HG03196 (cell line): Measurements from ENCODE around the gene ELMO1.
"Not testable (repeated sequence)": the region's sequence is repeated elsewhere in the genome, so short reads cannot be mapped to it uniquely, and the experiment has no call there.

ENCODE experiments used
- ATAC-seq: cut with Tn5 transposase; IDR thresholded peaks from one replicate; pipeline ENCODE4 v1.9.1; 2021; ENCODE audit not compliant: unreplicated experiment

ELMO1 gene

GRCh38 chr7:37149051-37149772 lies 299.5 kb downstream of the ELMO1 start:
- no peak for ATAC-seq

GRCh38 chr7:37145682-37146081 lies 303.0 kb downstream of the ELMO1 start:
- no peak for ATAC-seq

- ATAC-seq = no peak
Observed at GRCh38 chr7:37144423-37144822, 304.2 kb downstream of the ELMO1 start.

GRCh38 chr7:37142958-37143357 lies 305.7 kb downstream of the ELMO1 start:
- no peak for ATAC-seq

GRCh38 chr7:37141742-37142141 lies 306.9 kb downstream of the ELMO1 start:
- no peak for ATAC-seq

- ATAC-seq = not testable (repeated sequence)
Observed at GRCh38 chr7:37133902-37134301, 314.8 kb downstream of the ELMO1 start.

- ATAC-seq = no peak
Observed at GRCh38 chr7:37131855-37132254, 316.8 kb downstream of the ELMO1 start.

- ATAC-seq = no peak
Observed at GRCh38 chr7:37129035-37129425, 319.6 kb downstream of the ELMO1 start.

- ATAC-seq = no peak
Observed at GRCh38 chr7:37128327-37129034, 320.2 kb downstream of the ELMO1 start.

- ATAC-seq = no peak
Observed at GRCh38 chr7:37119296-37119860, 329.3 kb downstream of the ELMO1 start.

- ATAC-seq = no peak
Observed at GRCh38 chr7:37118004-37118403, 330.7 kb downstream of the ELMO1 start.

- ATAC-seq = no peak
Observed at GRCh38 chr7:37117292-37117691, 331.4 kb downstream of the ELMO1 start.

GRCh38 chr7:37116093-37116701 lies 332.5 kb downstream of the ELMO1 start:
- no peak for ATAC-seq

GRCh38 chr7:37113661-37114355 lies 334.9 kb downstream of the ELMO1 start:
- ATAC-seq = no peak

- no peak for ATAC-seq
Observed at GRCh38 chr7:37112876-37113275, 335.8 kb downstream of the ELMO1 start.

GRCh38 chr7:37112218-37112617 lies 336.4 kb downstream of the ELMO1 start:
- no peak for ATAC-seq

GRCh38 chr7:37111459-37111858 lies 337.2 kb downstream of the ELMO1 start:
- ATAC-seq = no peak

- ATAC-seq = no peak
Observed at GRCh38 chr7:37110660-37111424, 337.8 kb downstream of the ELMO1 start.

GRCh38 chr7:37109843-37110242 lies 338.8 kb downstream of the ELMO1 start:
- no peak for ATAC-seq

GRCh38 chr7:37109016-37109683 lies 339.5 kb downstream of the ELMO1 start:
- no peak for ATAC-seq
